GM19193 (cell line): ENCODE measurements around the gene DEAF1.

Source experiments
- POLR2A ChIP-seq: IDR thresholded peaks from 4 replicates; pipeline ENCODE4 v1.6.1; 2011; ENCODE audit not compliant: insufficient read depth, insufficient read length; ENCODE audit errors: extremely low read depth

Gene DEAF1

DNA sequence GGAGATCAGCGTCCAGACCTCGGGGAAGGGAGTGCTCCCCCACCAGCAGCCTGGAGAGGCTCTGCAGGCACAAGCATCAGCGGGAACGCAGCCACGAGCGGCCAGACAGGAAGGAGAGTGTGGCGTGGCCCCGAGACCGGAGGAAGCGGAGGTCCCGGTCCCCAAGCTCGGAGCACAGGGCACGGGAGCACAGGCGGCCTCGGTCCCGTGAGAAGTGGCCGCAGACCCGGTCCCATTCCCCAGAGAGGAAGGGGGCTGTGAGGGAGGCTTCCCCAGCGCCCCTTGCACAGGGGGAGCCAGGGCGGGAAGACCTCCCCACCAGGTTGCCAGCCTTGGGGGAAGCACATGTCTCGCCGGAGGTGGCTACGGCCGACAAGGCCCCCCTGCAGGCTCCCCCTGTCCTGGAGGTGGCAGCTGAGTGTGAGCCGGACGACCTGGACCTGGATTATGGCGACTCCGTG lies 86.2 kb downstream of the DEAF1 start:
- TF ChIP-seq POLR2A = no peak

DNA sequence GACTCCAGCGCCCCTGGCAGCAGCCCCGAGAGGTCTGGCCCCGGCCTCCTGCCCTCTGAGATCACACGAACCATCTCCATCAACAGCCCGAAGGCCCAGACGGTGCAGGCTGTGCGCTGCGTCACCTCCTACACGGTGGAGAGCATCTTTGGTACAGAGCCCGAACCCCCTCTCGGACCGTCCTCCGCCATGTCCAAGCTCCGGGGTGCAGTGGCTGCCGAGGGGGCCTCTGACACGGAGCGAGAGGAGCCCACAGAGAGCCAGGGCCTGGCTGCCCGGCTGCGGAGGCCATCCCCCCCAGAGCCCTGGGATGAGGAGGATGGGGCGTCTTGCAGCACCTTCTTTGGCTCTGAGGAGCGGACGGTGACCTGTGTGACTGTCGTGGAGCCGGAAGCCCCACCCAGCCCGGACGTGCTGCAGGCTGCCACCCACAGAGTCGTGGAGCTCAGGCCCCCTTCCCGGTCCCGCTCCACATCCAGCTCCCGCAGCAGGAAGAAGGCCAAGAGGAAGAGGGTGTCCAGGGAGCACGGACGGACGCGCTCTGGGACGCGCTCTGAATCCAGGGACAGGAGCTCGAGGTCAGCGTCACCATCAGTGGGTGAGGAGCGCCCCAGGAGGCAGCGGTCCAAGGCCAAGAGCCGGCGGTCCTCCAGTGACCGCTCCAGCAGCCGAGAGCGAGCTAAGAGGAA lies 86.9 kb downstream of the DEAF1 start:
- TF ChIP-seq POLR2A = no peak

DNA sequence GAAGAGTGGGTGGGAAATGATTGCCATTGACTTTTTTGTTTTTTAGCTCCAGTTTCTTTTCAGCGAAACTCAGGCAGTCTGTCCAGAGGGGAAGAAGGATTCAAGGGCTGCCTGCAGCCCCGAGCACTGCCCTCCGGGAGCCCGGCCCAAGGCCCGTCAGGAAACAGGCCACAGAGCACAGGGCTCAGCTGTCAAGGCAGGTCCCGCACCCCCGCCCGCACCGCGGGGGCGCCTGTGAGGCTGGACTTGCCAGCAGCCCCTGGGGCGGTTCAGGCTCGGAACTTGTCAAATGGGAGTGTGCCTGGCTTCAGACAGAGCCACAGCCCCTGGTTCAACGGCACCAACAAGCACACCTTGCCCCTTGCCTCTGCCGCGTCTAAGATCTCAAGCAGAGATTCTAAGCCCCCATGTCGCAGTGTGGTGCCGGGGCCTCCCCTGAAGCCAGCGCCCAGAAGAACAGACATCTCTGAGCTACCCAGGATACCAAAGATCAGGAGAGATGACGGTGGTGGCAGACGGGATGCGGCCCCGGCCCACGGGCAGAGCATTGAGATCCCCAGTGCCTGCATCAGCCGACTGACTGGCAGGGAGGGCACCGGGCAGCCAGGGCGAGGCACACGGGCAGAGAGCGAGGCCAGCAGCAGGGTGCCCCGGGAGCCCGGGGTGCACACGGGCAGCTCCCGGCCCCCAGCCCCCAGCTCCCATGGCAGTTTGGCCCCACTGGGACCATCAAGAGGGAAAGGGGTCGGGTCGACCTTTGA lies 87.8 kb downstream of the DEAF1 start:
- no peak for TF ChIP-seq POLR2A

DNA sequence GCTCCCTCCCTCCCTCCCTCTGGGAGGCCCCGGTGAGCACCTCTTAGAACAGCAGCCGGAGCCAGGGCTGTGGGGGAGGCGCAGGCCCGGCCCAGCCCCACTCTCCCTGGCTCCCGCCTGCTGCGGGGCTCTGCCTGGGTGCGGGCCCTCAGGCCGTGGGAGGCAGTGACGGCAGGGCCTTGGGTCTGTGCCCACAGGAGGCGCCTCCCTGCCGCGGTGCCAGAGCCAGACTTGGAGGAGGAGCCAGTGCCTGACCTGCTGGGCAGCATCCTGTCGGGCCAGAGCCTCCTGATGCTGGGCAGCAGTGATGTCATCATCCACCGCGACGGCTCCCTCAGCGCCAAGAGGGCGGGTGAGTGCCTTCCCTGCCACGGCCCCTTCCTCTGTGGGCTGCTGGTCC lies 88.8 kb downstream of the DEAF1 start:
- TF ChIP-seq POLR2A = no peak

GRCh38 chr11:605286-606129 lies 89.5 kb downstream of the DEAF1 start:
- no peak for TF ChIP-seq POLR2A

DNA sequence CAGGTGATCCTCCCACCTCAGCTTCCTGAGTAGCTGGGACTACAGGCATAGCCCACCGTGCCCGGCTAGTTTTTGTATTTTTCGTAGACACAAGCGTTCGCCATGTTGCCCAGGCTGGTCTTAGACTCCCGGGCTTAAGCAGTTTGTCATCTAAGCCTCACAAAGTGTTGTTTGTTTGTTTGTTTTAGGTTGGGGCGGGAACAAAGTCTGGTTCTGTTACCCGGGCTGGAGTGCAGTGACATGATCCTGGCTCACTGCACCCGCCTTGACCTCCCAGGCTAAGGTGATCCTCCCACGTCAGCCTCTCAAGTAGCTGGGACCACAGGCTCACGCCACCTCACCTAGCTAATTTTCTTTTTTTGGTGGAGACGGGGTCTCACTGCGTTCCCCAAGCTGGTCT lies 91.9 kb downstream of the DEAF1 start:
- TF ChIP-seq POLR2A = no peak

- no peak for TF ChIP-seq POLR2A
Observed at GRCh38 chr11:601573-602245, 93.3 kb downstream of the DEAF1 start.

GRCh38 chr11:598005-598680 lies 96.9 kb downstream of the DEAF1 start:
- TF ChIP-seq POLR2A = no peak

DNA sequence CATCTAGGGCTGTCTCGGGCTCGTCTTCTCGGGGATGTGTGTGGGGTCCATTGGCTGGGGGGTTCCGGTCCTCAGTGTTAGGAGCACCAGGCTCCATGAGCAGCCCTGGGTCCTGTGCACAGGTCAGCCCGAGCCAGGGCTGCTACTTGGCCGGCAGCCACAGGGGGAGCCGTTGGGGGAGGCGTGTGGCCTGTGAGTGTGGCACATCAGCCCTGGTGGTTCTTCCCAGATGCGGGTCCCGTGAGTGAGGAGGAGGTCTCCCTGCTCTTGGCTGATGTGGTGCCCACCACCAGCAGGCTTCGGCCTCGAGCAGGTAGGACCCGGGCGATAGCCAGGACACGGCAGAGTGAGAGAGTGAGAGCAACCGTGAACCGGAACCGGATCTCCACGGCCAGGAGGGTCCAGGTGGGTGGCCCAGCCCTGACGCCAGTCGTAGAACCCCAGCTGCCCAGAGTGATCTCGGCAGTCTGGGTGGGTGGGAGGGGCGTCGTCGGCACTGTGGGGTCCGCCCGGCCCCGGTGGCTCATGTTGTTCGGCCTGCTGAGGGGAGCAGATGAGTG lies 97.8 kb downstream of the DEAF1 start:
- TF ChIP-seq POLR2A = no peak

DNA sequence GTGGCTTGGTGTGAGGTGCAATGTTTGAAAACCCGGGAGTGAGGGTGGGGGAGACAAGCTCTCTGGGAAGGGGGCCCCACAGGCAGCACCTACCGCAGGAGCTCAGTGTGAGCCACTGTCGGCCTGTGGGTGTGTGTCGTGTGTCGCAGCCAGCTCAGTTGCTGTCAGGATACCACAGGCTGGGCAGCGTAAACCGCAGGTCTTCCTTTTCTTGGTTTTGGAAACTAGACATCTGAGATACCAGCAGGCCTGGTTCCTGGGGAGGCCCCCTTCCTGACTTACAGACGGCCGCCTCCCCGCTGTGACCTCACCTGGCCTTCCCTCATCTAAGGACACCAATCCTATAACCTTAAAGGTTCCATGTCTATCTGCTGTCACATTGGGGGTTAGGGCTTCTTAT lies 98.6 kb downstream of the DEAF1 start:
- no peak for TF ChIP-seq POLR2A

DNA sequence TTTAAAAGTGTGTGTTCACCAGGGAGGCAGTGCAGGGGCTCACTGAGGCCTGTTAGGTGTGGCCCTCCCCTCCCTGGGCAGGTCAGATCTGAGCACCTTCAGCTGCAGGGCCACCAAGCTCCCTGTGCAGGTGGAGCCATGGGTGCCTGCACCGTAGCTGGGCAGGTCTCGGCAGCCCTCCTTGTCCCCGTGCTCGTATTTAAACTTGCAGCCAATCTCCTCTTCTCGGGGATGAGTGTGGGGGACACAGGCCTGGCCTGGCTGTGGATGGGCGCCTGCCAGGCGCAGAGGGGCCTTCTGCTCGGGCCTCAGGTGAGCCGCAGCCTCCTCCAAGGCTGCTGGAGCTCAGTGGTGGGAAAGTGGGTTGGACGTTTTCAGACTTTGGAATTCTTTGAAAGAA lies 99.6 kb downstream of the DEAF1 start:
- no peak for TF ChIP-seq POLR2A
